Erythroblast (primary cell): ENCODE data around the gene RAD51C.

Experiments
- GATA1 ChIP-seq: IDR thresholded peaks from 2 replicates; pipeline ENCODE4 v1.6.1; 2011; ENCODE audit warnings: low read depth, mild to moderate bottlenecking, control low read depth, low read length, moderate library complexity
- POLR2A ChIP-seq: IDR thresholded peaks from 2 replicates; pipeline ENCODE4 v1.6.1; 2011; ENCODE audit warnings: mild to moderate bottlenecking, low read length

GRCh38 chr17:58764373-58764772 is 72.0 kb downstream of the RAD51C start:
- TF ChIP-seq POLR2A (no peak), GATA1 (no peak)
